HFFc6 (cell line): Measurements from ENCODE around the gene ITGB8. TPM values are rescaled to one million over a fixed set of nuclear protein-coding genes. Genes with fewer than 3 reads are reported as not detected.
"Not testable (repeated sequence)": the region's sequence is repeated elsewhere in the genome, so short reads cannot be mapped to it uniquely, and the experiment has no call there.

ENCODE experiments used
- DNase-seq: peaks from one replicate; pipeline ENCODE4 v3.0.0-alpha.2; 2018
- H3K27ac Mint-ChIP-seq: 2 replicates; pipeline ENCODE4 v1.8.0; 2020; ENCODE audit warnings: mild to moderate bottlenecking, mixed read lengths
- H3K27me3 Mint-ChIP-seq: 2 replicates; pipeline ENCODE4 v1.8.0; 2021; ENCODE audit warnings: mild to moderate bottlenecking, moderate library complexity, mixed read lengths; ENCODE audit not compliant: insufficient read depth
- H3K36me3 Mint-ChIP-seq: 2 replicates; pipeline ENCODE4 v1.8.0; 2021; ENCODE audit warnings: low read depth, mixed read lengths
- H3K4me1 Mint-ChIP-seq: 2 replicates; pipeline ENCODE4 v1.8.0; 2020; ENCODE audit warnings: low read depth, mixed read lengths
- H3K4me3 Mint-ChIP-seq: 2 replicates; pipeline ENCODE4 v1.8.0; 2020; ENCODE audit warnings: mild to moderate bottlenecking, moderate library complexity, mixed read lengths
- H3K9me3 Mint-ChIP-seq: 2 replicates; pipeline ENCODE4 v1.8.0; 2020; ENCODE audit warnings: mild to moderate bottlenecking, mixed read lengths
- total RNA-seq, 6 experiments: library from RNA; stranded (reverse); fragmentation: NEBNext Ultra II Directional; extraction: Animal tissue kit (Norgen Biotek cat#: 25700); gene quantifications; 2 replicates in 1 of 6; 3 replicates in 5 of 6; pipeline ENCODE4 v1.2.3, GENCODE V29; 2021
- TF ChIP-seq, protein P1 (sequence below): fragments of 200-600 bp; sonication (generic); IDR thresholded peaks from 2 replicates; pipeline ENCODE4 v1.5.0; 2021; ENCODE audit warnings: antibody characterized with exemption, mild to moderate bottlenecking

Gene ITGB8
- total RNA-seq, 6 experiments from 2014 or later, result not detected

DNA sequence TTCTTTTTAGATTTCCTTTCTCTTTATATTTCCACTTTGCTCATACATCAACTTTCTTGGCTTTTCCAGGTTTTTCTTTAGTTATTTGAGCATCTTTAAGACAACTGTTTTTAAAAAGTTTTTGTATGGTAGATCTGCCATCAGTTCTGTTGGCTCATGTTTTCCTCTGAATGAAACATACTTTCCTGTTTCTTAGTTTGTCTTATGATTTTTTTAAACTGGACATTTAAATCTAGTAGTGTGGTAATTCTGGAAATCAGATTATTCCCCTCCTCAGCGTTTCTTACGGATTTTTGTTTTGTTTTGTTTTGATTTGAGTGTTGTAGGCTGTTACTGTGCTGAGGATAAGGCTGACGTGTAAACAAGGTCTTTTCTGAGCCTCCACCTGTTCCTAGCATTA, 33.8 kb upstream of the ITGB8 start:
- H3K27me3 Mint-ChIP-seq, result no peaks in the 10 kb centered on the region

DNA sequence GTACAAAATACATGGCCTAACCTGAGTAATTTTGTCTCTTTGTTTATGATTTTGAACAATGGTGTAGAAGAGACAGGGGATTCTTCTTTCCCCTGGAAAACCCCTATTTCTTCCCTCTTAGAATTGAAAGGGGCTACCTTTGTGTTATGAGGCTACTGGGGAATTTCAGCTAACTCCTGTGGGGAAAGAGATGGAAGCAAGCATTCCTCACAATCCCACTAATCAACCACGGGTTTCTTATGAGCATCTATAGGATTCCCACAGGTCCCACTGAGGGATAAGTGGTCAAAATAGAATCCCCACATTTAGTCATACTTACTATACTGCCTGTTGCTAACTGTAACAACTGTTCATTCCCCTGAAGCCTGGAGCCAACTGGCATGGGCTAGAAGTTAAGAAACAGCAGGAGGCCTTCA, 32.2 kb upstream of the ITGB8 start:
- no peak for DNase-seq
- Mint-ChIP-seq H3K4me1 (no peaks in the 10 kb centered on the region; the same call in 1 of the 2 replicates), H3K4me3 (no peak overlapping the region), H3K9me3 (peaks cover 6% of the 10 kb centered on the region), H3K36me3 (peaks cover 5% of the 10 kb centered on the region; the same call in 1 of the 2 replicates), H3K27me3 (no peaks in the 10 kb centered on the region), H3K27ac (no peak overlapping the region)
- TF ChIP-seq, protein P1, sequence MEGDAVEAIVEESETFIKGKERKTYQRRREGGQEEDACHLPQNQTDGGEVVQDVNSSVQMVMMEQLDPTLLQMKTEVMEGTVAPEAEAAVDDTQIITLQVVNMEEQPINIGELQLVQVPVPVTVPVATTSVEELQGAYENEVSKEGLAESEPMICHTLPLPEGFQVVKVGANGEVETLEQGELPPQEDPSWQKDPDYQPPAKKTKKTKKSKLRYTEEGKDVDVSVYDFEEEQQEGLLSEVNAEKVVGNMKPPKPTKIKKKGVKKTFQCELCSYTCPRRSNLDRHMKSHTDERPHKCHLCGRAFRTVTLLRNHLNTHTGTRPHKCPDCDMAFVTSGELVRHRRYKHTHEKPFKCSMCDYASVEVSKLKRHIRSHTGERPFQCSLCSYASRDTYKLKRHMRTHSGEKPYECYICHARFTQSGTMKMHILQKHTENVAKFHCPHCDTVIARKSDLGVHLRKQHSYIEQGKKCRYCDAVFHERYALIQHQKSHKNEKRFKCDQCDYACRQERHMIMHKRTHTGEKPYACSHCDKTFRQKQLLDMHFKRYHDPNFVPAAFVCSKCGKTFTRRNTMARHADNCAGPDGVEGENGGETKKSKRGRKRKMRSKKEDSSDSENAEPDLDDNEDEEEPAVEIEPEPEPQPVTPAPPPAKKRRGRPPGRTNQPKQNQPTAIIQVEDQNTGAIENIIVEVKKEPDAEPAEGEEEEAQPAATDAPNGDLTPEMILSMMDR, result no peak

More for the DNA sequence above, 33.8 kb upstream of the ITGB8 start:
- Mint-ChIP-seq H3K9me3 (peaks cover 6% of the 10 kb centered on the region), H3K27ac (no peak overlapping the region), H3K4me3 (no peak overlapping the region), H3K36me3 (peaks cover 5% of the 10 kb centered on the region; the same call in 1 of the 2 replicates), H3K4me1 (no peaks in the 10 kb centered on the region; the same call in 1 of the 2 replicates)
- TF ChIP-seq, protein P1, result no peak
- DNase-seq, result no peak

DNA sequence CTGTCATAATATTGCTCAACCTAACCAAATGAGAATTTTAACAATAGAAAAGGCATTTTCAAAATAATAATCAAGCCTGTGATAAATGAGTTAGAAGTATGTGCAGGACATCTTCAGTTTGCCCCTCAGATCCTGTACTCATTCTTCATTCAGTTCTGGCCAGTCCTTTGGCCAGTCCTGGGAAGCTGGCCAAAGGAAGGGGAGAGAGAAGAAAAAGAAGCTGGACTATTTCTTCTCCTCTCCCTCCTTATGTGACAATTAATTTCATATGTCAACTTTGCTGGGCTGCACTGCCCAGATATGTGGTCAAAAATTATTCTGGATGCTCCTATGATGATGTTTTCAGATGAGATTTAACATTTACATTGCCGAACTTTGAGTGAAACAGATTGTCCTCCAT, 31.6 kb upstream of the ITGB8 start:
- Mint-ChIP-seq H3K4me1 (no peaks in the 10 kb centered on the region; the same call in 1 of the 2 replicates), H3K27me3 (no peaks in the 10 kb centered on the region), H3K27ac (no peak overlapping the region), H3K9me3 (peaks cover 6% of the 10 kb centered on the region), H3K36me3 (peaks cover 5% of the 10 kb centered on the region; the same call in 1 of the 2 replicates), H3K4me3 (no peak overlapping the region)
- no peak for DNase-seq
- TF ChIP-seq, protein P1, result no peak

DNA sequence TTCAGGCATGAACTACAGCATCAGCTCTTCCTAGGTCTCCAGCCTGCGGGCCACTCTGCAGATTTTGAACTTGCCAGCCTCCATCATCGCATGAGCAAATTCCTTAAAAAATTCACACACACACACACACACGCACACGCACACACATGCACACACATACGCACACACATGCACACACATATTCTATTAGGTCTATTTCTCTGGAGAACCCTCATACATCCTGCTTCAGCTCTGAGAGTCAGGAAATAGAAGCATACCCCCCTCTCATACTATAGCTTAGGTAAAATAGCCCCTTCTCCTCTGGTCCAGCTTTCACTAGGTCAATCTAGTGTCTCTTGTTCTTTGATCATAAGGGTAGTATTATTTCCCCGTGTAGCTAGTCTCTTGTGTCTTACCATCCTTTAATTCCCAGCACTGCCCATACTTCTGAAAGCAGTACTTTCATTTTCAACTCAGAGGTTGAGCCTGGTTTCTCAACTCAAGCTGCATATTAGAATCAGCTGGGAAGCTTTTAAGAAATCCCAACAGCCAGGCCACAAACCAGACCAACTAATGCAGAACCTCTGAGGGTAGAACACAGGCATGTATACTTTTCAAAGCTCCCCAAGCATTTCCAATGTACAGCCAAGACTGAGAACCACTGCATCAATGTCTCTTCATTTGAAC, 30.9 kb upstream of the ITGB8 start:
- Mint-ChIP-seq H3K4me1 (no peaks in the 10 kb centered on the region; the same call in 1 of the 2 replicates), H3K36me3 (peaks cover 5% of the 10 kb centered on the region; the same call in 1 of the 2 replicates), H3K27me3 (no peaks in the 10 kb centered on the region), H3K27ac (no peak overlapping the region), H3K9me3 (peaks cover 6% of the 10 kb centered on the region), H3K4me3 (no peak overlapping the region)
- no peak for DNase-seq
- TF ChIP-seq, protein P1, result no peak

DNA sequence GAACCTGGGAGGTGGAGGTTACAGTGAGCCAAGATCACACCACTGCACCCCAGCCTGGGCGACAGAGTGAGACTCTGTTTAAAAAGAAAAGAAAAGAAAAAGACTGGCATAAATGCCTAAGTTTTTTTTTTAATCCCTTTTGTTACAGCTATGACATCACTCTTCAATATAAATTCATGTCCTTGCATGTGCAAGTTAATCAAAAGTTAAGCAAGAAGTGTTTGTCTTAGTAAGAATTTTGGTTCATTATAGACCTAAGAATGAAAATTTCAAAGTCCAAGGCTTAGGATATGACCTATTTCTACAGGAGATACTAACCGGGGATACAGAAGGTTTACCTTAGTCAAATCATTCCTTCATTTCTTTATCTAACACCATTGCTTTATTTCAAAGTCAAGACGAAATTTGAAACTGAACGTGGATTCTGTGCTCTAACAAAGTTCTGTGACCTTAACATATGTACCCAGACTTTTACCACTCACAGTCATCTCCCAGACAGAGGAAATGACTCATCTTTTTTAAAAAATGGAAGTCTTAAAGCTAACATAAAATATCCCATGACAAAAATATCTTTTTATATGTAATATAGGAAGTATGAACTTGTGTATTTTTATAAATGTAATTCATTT, 29.3 kb upstream of the ITGB8 start:
- Mint-ChIP-seq H3K36me3 (peaks cover 5% of the 10 kb centered on the region; the same call in 1 of the 2 replicates), H3K4me1 (no peaks in the 10 kb centered on the region; the same call in 1 of the 2 replicates), H3K27me3 (no peaks in the 10 kb centered on the region), H3K27ac (no peak overlapping the region), H3K9me3 (peaks cover 6% of the 10 kb centered on the region; the same call in 1 of the 2 replicates), H3K4me3 (no peak overlapping the region)
- no peak for DNase-seq
- TF ChIP-seq, protein P1, result no peak

DNA sequence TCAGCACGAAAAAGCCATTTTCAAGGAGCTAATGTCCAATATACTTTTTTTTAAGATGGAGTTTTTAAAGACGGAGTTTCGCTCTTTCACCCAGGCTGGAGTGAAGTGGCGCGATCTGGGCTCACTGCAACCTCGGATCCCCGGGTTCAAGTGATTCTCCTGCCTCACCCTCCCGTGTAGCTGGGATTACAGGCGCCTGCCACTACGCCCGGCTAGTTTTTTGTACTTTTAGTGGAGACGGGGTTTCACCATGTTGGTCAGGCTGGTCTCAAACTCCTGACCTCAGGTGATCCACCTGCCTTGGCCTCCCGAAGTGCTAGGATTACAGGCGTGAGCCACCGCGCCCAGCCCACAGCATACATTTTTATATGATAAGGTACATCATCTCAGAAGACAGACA, 28.4 kb upstream of the ITGB8 start:
- H3K27ac Mint-ChIP-seq, DNase-seq, H3K4me3 Mint-ChIP-seq, H3K4me1 Mint-ChIP-seq, H3K9me3 Mint-ChIP-seq, H3K27me3 Mint-ChIP-seq, H3K36me3 Mint-ChIP-seq: not testable (repeated sequence)
